GM08714 (cell line): ENCODE results near the gene CRB1.

Source experiments
- H3K4me3 ChIP-seq: fragments of 200-500 bp; sonication (Bioruptor generic); 2 replicates; pipeline ENCODE4 v1.5.1; 2014; ENCODE audit warnings: mild to moderate bottlenecking, low read length, inconsistent platforms
- ZNF274 ChIP-seq: IDR thresholded peaks from 2 replicates; pipeline ENCODE4 v1.6.1; 2012; ENCODE audit warnings: mild to moderate bottlenecking, low read depth, low read length

CRB1 gene

DNA sequence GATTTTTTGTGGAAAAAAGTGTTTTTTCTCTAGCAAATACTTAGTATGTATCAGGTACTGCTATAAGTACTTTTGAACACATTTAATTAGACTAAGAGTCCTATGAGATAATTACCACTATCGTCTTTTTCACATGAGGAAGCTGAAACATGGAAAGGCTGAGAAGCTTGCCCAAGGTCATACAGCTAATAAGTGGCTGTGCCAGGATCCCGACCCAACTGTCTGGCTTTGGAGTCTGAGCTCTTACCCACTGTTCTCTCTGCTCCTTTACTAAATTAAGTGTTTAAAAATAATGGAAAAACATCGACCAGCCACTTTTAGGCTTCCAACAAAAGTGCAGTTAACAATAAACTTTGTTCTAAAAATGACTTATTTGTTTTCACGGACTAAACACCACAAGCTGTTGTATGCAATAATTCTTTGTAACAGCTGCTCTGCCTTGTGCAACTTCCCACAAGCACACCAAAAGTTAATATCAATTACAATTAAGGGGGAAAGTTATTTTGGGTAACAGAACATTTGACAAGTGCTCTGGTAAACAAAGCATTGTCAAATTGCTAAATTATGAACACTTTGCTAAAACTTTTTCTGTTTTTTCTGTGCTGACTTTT, 75.7 kb downstream of the CRB1 start:
- no peak for TF ChIP-seq ZNF274
- no peak overlapping the region for H3K4me3 ChIP-seq

DNA sequence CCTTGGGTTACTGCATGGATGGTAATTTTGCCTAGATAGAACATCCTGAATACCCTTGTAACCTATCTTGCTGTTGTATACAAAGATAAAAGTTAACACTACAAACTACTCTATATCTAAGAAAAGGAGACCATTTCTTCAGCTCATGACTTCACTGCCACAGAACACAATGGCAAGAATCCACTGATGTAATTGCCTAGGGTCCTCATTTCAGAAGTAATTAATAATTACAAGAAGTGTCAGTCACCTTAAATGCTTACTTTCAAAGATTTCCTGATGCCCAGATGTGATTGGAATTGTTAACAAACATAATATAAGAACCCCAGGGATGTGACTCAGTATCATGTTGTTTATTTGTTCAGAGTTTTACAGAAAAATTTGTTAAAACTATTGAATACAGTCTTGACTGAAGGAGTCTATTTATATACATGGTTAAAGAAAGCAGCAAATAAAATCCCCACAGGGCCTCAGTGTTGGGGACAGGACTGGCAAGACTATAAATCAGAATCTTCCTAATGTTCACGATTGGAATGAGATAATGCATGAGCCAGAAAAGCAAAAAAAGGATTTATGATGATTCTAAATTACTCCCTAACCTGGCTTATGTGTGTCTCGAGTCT, 83.9 kb downstream of the CRB1 start:
- no peak for TF ChIP-seq ZNF274
- no peak overlapping the region for H3K4me3 ChIP-seq

DNA sequence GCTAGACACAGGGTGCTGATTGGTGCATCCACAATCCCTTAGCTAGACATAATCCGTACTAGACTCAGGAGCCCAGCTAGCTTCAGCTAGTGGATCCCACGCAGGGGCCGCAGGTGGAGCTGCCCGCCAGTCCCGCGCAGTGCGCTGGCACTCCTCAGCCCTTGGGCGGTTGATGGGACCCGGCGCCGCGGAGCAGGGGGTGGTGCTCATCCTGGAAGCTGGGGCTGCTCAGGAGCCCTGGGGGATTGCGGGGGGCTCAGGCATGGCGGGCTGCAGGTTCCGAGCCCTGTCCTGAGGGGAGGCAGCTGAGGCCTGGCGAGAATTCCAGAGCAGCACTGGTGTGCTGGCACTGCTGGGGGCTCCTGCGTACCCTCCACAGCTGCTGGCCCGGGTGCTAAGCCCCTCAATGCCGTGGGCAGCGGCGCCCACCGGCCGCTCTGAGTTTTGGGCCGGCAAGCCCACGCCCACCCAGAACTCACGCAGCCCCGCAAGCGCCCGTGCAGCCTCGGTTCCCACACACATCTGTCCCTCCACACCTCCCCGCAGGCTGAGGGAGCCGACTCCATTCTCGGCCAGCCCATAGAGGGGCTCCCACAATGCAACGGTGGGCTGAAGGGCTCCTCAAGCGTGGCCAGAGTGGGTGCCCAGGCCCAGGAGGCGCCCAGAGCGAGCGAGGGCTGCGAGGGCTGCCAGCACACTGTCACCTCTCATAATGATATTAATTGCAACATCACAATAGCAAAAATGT, 87.4 kb downstream of the CRB1 start:
- H3K4me3 ChIP-seq: no peak overlapping the region
- TF ChIP-seq ZNF274: no peak

DNA sequence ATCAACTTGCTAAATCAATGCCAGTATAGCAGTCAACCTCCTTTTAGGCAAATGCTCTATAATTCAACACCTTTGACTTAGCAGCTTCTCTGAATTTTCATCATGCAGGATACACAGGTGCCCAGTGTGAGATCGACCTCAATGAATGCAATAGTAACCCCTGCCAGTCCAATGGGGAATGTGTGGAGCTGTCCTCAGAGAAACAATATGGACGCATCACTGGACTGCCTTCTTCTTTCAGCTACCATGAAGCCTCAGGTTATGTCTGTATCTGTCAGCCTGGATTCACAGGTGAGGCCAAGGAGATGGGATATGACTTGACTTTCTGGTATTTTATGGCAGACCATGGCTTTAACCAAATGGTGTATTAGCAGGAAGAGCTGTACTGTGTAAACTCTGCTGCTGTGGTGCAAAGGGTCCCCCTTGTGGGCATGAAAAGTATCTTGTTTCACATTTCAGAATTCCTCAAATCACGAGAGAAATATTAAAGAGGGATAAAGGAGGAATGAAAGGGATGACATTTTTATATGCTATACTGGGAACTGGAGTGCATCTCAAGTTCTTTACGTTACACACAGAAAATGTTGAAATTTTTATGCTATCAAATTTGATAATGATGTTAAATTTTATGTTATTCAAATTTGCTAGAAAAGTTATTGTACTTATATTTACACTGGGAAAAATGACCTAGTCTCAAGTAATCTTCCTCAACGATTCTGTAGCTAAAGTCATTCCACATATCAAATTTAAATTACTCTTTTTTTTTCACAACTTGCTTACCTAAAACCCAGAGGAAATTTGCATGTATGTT, 88.9 kb downstream of the CRB1 start:
- H3K4me3 ChIP-seq: no peak overlapping the region
- no peak for TF ChIP-seq ZNF274

DNA sequence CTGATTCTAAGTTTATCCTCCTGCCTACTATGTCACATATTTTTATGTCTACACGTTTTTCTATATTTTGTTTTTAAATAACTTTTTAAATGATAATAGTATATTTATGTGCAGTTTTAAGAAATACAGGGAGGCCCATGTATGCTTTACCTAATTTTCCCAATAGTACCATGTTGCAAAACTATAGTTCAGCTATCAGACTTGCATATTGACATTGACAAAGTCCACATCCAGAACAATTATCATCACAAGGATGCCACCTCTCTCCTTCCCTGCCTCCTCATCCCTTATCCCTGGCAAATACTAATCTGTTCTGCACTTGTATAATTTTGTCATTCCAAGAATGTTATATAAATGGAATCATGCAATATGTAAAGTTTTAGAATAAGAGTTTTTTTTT, 90.9 kb downstream of the CRB1 start:
- TF ChIP-seq ZNF274: no peak
- H3K4me3 ChIP-seq: no peak overlapping the region

DNA sequence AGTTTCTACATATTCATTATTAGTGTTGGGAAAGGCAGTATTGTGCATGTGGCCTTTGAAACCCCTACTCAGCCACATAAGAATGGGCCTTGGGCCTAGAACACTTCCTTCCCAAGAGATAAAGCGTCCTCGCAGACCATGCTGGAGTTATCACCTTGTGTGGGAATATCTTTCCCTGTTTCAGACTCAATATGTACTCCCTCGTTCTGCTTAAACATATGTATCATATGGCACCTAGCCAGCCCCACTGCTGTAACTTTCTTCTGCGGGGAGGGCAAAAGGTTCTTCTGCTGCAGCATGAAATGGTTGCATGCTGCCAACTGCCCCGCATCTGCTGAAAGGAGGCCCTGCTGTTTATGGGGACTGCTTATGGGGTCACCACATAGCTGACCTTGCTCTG, 92.0 kb downstream of the CRB1 start:
- TF ChIP-seq ZNF274: no peak
- no peak overlapping the region for H3K4me3 ChIP-seq

DNA sequence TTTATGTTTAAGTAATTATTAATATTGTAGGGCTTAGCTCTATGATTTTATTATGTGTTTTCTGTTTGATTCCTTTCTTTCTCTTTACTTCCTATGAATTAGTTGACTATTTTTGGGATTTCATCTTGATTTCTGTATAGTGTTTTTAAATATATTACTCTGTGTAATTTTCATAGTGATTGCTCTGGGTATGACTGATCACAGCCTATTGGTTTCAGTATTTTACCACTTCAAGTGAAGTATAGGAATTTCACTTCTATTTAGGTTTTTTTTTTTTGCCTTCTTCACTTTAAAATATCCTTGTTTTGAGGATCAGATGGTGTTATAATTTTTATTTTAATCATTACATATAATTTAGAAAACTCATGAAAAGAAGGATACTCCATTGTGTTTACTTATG, 94.8 kb downstream of the CRB1 start:
- TF ChIP-seq ZNF274: no peak
- no peak overlapping the region for H3K4me3 ChIP-seq

DNA sequence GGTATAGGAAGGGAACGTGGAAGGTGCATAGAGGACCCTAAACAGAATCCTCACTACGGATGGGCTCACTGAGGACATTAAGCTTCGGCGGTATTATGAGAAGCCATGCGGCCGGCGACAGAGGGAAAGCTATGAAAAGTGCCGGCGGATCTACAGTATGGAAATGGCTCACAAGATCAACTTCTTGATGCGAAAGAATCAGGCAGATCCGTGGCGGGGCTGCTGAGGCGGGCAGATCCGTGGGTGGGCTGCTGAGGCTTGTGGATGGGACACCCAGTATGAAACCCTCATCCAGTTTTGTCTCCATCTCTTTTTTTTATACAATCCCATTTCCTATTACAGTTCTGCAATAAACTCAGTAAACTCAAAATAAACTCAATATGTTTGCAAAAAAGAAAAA, 95.8 kb downstream of the CRB1 start:
- no peak for TF ChIP-seq ZNF274
- no peak overlapping the region for H3K4me3 ChIP-seq

DNA sequence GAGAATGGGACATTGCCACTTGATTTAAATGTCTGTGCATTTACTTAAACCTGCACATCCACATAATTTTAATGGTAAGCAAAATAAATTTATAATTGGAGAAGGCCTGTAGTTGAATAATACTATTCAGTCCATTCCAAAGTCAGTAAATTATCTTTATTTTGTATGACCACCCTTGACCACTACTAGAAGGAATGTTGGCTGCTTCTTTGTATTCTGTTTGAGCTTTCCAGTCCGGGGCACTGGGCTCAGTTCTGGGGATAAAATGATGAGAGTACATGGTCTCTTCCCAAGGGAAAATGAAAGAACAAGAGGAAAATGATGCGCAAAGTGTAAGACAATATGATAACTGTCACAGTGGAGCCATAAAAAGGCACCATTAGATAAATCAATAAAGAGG, 98.9 kb downstream of the CRB1 start:
- H3K4me3 ChIP-seq: no peak overlapping the region
- TF ChIP-seq ZNF274: no peak

DNA sequence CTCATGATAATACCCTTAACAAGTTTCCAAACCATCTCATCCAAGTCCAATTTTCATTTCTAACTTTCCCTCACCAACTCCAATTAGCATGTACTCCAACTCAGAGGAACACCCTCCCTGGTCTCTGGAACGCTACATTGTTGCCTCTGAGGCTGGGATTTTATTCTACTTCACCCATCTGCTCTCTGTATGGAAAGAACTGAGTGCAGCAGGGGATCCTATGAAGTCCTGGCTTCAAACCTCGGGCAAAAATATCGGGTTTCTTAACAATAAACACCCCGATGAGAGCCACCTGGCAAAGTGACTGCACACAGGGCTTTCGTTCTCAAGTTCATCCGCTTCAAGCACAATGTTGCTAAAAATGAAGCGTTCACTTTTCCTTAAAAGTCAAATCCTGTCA, 99.6 kb downstream of the CRB1 start:
- no peak for TF ChIP-seq ZNF274
- no peak overlapping the region for H3K4me3 ChIP-seq

DNA sequence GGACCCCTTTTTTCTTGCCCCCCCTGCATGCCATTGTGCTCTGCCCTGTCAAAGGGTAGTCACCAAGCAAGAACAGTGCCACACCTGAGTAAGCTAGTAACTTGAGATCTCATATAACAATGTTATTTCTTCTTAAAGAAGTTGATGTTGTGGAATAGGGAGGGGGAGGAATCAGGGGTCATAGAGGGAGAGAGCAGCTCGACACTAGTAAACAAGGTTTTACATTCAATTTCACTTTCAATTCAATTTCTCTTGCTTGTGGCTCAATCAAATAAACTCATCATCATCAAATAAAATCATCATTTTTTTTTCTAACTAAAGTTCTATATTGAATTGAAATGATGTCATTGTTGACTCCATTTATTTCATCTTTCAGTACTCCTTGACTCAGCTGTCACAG, 106.4 kb downstream of the CRB1 start:
- TF ChIP-seq ZNF274: no peak

DNA sequence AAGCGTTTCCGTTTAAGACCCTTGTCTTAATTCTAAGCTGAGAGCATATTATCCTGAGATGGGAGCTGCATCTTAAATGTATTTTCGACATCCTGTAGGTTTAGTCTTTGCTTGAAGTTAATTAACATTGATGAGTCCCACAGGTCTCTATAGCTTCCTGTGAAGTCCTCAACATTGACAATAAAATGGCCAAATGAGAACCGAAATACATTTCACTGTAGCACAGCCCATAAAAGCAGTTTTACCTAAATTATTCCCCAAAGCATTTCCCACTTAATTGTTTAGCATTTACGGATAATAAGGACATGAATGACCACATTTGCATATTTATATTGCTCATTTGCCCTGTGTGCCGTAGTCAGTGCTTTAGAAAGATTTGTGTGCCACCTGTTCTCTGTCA, 116.4 kb downstream of the CRB1 start:
- TF ChIP-seq ZNF274: no peak
- H3K4me3 ChIP-seq: no peak overlapping the region

More for the DNA sequence above, 106.4 kb downstream of the CRB1 start:
- no peak overlapping the region for H3K4me3 ChIP-seq

DNA sequence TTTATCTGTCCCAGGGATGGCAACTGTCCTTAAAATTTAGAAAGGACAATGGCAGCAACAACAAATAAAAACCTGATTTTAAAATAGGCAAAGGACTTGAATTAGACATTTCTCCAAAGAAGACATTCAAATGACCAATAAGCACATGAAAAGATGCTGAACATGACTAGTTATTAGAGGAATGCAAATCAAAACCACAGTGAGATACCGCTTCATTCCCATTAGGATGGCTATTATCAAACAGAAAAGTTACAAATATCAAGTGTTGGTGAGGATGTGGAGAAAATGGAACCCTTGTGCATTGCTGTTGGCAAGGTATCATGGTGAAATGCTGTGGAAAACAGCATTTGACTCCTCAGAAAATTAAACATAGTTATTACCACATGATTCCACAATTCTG, 120.7 kb downstream of the CRB1 start:
- no peak for TF ChIP-seq ZNF274
- H3K4me3 ChIP-seq: no peak overlapping the region

DNA sequence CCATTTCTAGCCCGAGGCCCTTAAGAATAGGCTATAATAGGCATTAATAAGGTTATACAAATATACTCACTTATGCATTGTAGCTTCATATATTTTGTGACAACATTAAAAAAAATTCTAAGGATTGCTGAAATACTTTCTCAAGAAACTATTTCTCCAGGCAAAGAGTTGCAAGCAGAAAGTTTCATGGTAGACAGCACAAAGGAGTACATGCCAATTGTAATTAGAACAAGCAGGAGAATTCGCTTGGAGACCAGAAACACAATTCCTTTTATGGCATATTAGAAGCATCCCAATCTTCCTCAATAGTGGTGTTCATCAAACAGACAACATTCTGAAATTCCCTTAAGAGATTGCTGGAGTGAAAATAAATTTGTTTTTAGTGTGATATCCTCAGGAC, 122.8 kb downstream of the CRB1 start:
- H3K4me3 ChIP-seq: no peak overlapping the region
- TF ChIP-seq ZNF274: no peak
